Cerebellar nuclear complex (tissue), 1 donor: ENCODE measurements around the gene LRRK1.

Source experiments
- DNase-seq, 2 experiments: peaks; one replicate each; lab custom pipeline; 2025; lab: John Stamatoyannopoulos, UW

The LRRK1 gene

GRCh38 chr15:100892013-100892355 lies 27.2 kb upstream of the LRRK1 start:
- no peak for DNase-seq

GRCh38 chr15:100893261-100893963 lies 25.7 kb upstream of the LRRK1 start:
- DNase-seq, result no peak

GRCh38 chr15:100893964-100894295 lies 25.2 kb upstream of the LRRK1 start:
- DNase-seq, result no peak

- no peak for DNase-seq
These were observed 23.4 kb upstream of the LRRK1 start for GRCh38 chr15:100895721-100896120.

GRCh38 chr15:100897221-100898151 lies 21.7 kb upstream of the LRRK1 start:
- no peak for DNase-seq

- no peak for DNase-seq
These were observed 21.0 kb upstream of the LRRK1 start for GRCh38 chr15:100898152-100898490.

- no peak for DNase-seq
These were observed 20.3 kb upstream of the LRRK1 start for GRCh38 chr15:100898661-100899462.

GRCh38 chr15:100899601-100900000 lies 19.6 kb upstream of the LRRK1 start:
- DNase-seq, result no peak

- no peak for DNase-seq
These were observed 18.9 kb upstream of the LRRK1 start for GRCh38 chr15:100900136-100900794.

GRCh38 chr15:100900795-100901169 lies 18.4 kb upstream of the LRRK1 start:
- no peak for DNase-seq

- no peak for DNase-seq
These were observed 17.9 kb upstream of the LRRK1 start for GRCh38 chr15:100901296-100901695.

GRCh38 chr15:100901702-100902435 lies 17.3 kb upstream of the LRRK1 start:
- no peak for DNase-seq

GRCh38 chr15:100902436-100903167 lies 16.6 kb upstream of the LRRK1 start:
- peak; percentile 86 to 95 for DNase-seq

GRCh38 chr15:100903168-100903554 lies 16.0 kb upstream of the LRRK1 start:
- no peak for DNase-seq

GRCh38 chr15:100905850-100906249 lies 13.3 kb upstream of the LRRK1 start:
- DNase-seq, result no peak

- no peak for DNase-seq
These were observed 10.7 kb upstream of the LRRK1 start for GRCh38 chr15:100908466-100908865.

GRCh38 chr15:100909565-100909964 lies 9.6 kb upstream of the LRRK1 start:
- DNase-seq, result no peak

GRCh38 chr15:100909989-100910955 lies 8.9 kb upstream of the LRRK1 start:
- DNase-seq, result no peak

- no peak for DNase-seq
These were observed 8.1 kb upstream of the LRRK1 start for GRCh38 chr15:100911086-100911485.

GRCh38 chr15:100913961-100914360 lies 5.2 kb upstream of the LRRK1 start:
- DNase-seq, result no peak
